Measurements from ENCODE around the gene ATRIP.

ATRIP gene

GRCh38 chr3:48435774-48436476 lies 10.6 kb upstream of the ATRIP start:
- peaks cover 35% of the 10 kb centered on the region for H3K4me1 ChIP-seq (ENCODE audit: control insufficient read depth, low read length)
- no peaks in the 10 kb centered on the region for H3K9me3 ChIP-seq (ENCODE audit: control insufficient read depth, insufficient read depth, low read length)
- H3K4me3 ChIP-seq (ENCODE audit: low read length) = no peak overlapping the region
- peaks cover 43% of the 10 kb centered on the region for H3K79me2 ChIP-seq (ENCODE audit: control insufficient read depth, low read length)
- H4K20me1 ChIP-seq (ENCODE audit: control insufficient read depth, insufficient read depth, low read depth, low read length) = no peaks in the 10 kb centered on the region
- no peaks in the 10 kb centered on the region for H3K27me3 ChIP-seq (ENCODE audit: control insufficient read depth, low read length)
- peak overlapping the region; percentile 29 for H3K4me2 ChIP-seq (ENCODE audit: low read length)
- peaks cover 3% of the 10 kb centered on the region; the same call in 1 of the 2 replicates for H3F3A ChIP-seq (ENCODE audit: control insufficient read depth, insufficient read depth)
- peaks cover 50% of the 10 kb centered on the region for H3K36me3 ChIP-seq (ENCODE audit: control insufficient read depth, low read length)
- no peak overlapping the region for H3K27ac ChIP-seq (ENCODE audit: low read depth, low read length)
- H3K9me2 ChIP-seq (replicated peaks; ENCODE audit: control insufficient read depth, low read length) = no peaks in the 10 kb centered on the region
- TF ChIP-seq, protein P1, sequence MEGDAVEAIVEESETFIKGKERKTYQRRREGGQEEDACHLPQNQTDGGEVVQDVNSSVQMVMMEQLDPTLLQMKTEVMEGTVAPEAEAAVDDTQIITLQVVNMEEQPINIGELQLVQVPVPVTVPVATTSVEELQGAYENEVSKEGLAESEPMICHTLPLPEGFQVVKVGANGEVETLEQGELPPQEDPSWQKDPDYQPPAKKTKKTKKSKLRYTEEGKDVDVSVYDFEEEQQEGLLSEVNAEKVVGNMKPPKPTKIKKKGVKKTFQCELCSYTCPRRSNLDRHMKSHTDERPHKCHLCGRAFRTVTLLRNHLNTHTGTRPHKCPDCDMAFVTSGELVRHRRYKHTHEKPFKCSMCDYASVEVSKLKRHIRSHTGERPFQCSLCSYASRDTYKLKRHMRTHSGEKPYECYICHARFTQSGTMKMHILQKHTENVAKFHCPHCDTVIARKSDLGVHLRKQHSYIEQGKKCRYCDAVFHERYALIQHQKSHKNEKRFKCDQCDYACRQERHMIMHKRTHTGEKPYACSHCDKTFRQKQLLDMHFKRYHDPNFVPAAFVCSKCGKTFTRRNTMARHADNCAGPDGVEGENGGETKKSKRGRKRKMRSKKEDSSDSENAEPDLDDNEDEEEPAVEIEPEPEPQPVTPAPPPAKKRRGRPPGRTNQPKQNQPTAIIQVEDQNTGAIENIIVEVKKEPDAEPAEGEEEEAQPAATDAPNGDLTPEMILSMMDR (IDR thresholded peaks at IDR 0.05; ENCODE audit: low read depth, low read length, poor library complexity, severe bottlenecking) = peak; percentile 100
- no peak for TF ChIP-seq EZH2phosphoT487 (IDR thresholded peaks at IDR 0.05; ENCODE audit: borderline replicate concordance, low read length)

DNA sequence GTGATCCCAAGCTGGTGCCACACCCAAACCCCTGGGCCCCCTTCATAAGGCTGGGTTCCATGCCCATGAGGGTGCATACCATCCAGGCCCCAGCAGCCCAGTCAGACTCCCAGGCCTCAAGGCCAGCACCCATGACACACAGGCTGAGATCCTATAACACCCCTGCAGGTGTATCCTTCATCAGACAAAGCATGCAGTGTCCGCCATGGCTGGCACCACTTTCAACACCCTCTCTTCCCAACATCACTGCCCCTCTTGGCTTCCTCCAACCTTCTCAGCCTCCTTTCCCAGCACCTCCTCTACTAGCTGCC lies 10.1 kb upstream of the ATRIP start:
- Histone ChIP-seq H3K36me3 (ENCODE audit: control insufficient read depth, low read length) (peaks cover 51% of the 10 kb centered on the region), H3K9me2 (replicated peaks; ENCODE audit: control insufficient read depth, low read length) (no peaks in the 10 kb centered on the region), H3K27ac (ENCODE audit: low read depth, low read length) (no peak overlapping the region), H3K4me2 (ENCODE audit: low read length) (peak overlapping the region; percentile 29), H3K4me1 (ENCODE audit: control insufficient read depth, low read length) (peaks cover 37% of the 10 kb centered on the region), H4K20me1 (ENCODE audit: control insufficient read depth, insufficient read depth, low read depth, low read length) (peaks cover 2% of the 10 kb centered on the region), H3K79me2 (ENCODE audit: control insufficient read depth, low read length) (peaks cover 48% of the 10 kb centered on the region), H3F3A (ENCODE audit: control insufficient read depth, insufficient read depth) (peaks cover 5% of the 10 kb centered on the region; the same call in 1 of the 2 replicates), H3K9me3 (ENCODE audit: control insufficient read depth, insufficient read depth, low read length) (no peaks in the 10 kb centered on the region), H3K27me3 (ENCODE audit: control insufficient read depth, low read length) (no peaks in the 10 kb centered on the region), H3K4me3 (ENCODE audit: low read length) (no peak overlapping the region)
- TF ChIP-seq, protein P1 (IDR thresholded peaks at IDR 0.05; ENCODE audit: low read depth, low read length, poor library complexity, severe bottlenecking) = no peak
- TF ChIP-seq EZH2phosphoT487 (IDR thresholded peaks at IDR 0.05; ENCODE audit: borderline replicate concordance, low read length) = no peak

GRCh38 chr3:48436855-48437254 lies 9.7 kb upstream of the ATRIP start:
- Histone ChIP-seq H3K9me3 (ENCODE audit: control insufficient read depth, insufficient read depth, low read length) (no peaks in the 10 kb centered on the region), H3K4me2 (ENCODE audit: low read length) (no peak overlapping the region; the same call in 1 of the 2 replicates), H3F3A (ENCODE audit: control insufficient read depth, insufficient read depth) (peaks cover 10% of the 10 kb centered on the region), H3K36me3 (ENCODE audit: control insufficient read depth, low read length) (peaks cover 51% of the 10 kb centered on the region), H4K20me1 (ENCODE audit: control insufficient read depth, insufficient read depth, low read depth, low read length) (peaks cover 6% of the 10 kb centered on the region), H3K27me3 (ENCODE audit: control insufficient read depth, low read length) (no peaks in the 10 kb centered on the region), H3K4me1 (ENCODE audit: control insufficient read depth, low read length) (peaks cover 41% of the 10 kb centered on the region), H3K9me2 (replicated peaks; ENCODE audit: control insufficient read depth, low read length) (no peaks in the 10 kb centered on the region), H3K27ac (ENCODE audit: low read depth, low read length) (no peak overlapping the region), H3K79me2 (ENCODE audit: control insufficient read depth, low read length) (peaks cover 52% of the 10 kb centered on the region), H3K4me3 (ENCODE audit: low read length) (no peak overlapping the region)
- TF ChIP-seq, protein P1 (IDR thresholded peaks at IDR 0.05; ENCODE audit: low read depth, low read length, poor library complexity, severe bottlenecking) = no peak
- no peak for TF ChIP-seq EZH2phosphoT487 (IDR thresholded peaks at IDR 0.05; ENCODE audit: borderline replicate concordance, low read length)
